ENCODE measurements around the gene DHRSX.
"Not testable (repeated sequence)": the region's sequence is repeated elsewhere in the genome, so short reads cannot be mapped to it uniquely, and the experiment has no call there.

Gene DHRSX

DNA sequence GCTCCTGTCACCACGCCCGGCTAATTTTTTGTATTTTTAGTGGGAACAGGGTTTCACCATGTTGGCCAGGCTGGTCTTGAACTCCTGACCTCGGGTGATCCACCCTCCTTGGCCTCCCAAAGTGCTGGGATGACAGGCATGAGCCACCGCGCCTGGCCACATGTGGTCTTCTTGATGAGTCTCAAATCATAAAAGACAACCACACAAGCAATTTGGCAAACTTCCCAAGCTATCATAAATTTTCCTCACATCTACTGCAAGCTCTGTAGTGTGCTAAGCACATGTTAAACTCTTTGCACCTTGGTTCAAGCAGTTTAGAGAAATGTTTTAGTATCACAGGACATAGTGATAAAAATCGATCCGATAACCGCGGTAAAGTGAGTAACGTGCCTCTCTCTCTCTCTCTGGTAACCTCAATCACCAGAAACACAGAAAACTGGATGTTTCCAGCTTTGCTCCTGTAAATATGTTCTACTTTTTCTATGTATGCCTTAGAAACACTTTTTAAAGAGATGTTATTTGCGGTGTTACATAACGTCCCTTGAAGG lies 256.8 kb downstream of the DHRSX start:
- no peak for DNase-seq

DNA sequence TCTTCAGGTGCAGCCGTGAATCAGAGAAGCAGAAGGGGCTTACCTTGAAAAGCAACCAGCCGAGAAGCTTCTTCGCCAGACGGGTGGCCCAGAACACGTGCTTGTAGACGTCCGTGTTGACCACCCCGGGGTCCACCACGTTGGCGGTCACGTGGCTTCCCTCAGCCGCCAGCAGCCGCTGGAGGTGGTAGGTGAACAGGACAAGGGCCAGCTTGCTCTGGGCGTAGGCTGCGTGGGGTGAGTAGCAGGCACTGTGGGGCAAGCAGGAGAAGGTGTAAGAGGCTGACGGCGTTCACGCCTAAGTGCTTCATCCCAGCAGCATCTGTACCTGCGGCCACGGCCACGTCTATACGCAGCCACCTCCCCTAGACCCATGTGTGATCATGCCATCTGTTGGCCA lies 257.8 kb downstream of the DHRSX start:
- DNase-seq = no peak

DNA sequence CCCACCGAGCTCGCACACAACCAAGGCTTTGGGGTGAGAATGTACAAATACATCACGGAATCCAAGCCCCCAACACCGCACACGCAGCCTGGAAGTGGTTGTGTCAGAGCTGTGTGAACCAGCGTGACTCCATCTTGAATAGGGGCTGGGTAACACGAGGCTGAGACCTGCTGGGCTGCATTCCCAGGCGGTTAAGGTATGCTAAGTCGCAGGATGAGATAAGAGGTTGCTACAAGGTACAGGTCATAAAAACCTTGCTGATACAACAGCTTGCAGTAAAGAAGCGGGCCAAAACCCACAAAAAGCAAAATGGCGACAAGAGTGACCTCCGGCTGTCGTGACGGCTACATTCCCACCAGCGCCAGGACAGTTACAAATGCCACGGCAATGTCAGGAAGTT lies 258.4 kb downstream of the DHRSX start:
- DNase-seq = no peak

DNA sequence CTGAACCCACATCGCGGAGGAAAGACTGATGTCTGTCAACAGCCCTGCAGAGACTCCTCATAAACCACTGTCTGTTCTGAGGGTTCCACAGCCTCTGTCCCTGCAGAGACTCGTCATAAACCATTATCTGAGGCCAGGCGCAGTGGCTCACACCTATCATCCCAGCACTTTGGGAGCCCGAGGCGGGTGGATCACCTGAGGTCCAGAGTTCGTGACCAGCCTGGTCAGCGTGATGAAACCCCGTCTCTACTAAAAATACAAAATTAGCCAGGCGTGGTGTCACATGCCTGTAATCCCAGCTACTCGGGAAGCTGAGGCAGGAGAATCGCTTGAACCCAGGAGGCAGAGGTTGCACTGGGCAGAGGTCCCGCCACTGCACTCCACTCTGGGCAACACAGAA lies 259.3 kb downstream of the DHRSX start:
- not testable (repeated sequence) for DNase-seq

DNA sequence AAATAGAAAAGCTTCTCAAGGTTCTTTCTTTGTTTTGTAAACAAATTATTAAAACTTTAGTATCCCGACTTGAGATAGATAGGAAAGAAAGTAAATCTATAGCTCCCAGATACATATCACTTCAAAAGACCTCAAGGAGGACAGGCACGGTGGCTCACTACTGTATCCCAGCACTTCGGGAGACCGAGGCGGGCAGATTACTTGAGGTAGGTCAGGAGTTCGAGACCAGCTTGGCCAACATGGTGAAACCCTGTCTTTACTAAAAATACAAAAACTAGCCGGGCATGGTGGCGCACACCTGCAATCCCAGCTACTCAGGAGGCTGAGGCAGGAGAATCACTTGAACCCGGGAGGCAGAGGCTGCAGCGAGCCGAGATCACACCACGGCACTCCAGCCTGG lies 260.0 kb downstream of the DHRSX start:
- DNase-seq = not testable (repeated sequence)

DNA sequence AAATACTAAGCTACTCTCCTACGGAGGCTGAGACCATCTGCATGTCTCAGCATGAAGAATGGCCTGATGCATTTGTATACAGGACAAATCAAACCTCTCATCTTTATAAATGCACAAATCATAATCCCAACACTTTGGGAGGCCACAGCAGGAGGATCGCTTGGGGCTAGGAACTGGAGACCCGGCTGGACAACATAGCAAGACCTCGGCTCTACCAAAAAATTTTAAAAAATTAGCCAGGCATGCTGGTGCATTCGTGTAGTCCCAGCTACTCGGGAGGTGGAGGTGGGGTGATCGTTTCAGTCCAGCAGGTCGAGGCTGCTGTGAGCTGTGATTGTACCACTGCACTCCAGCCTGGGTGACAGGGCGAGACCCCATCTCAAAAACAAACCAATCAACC lies 262.8 kb downstream of the DHRSX start:
- no peak for DNase-seq

DNA sequence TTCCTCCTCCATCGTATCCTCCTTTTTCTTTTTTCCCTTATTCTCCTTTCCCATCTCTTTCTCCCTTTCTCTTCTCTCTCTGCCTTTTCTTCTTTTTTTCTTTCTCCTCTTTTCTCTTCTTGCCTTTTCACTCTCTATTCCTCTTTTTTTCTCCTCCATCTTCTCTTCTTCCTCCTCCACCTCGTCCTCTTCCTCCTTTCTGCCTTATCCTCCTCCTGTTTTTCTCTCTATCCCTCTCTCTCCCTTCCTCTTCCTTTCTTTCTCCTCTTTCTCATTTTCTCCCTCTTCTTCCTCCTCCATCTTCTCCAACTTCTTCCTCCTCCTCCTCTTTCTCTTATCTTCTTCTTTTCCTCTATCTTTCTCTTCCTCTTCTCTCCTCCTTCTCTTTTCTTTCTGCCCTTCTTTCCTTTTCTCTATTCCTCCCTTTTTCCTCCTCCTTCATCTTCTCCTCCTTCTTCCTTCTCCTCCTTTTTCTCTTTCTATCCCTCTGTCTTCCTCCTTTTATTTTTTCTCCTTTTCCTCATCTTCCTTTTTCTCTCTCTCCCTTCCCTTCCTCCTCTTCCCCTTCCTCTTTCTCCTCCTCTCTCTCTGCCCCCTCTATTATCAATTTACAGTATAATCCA lies 269.1 kb downstream of the DHRSX start:
- DNase-seq = no peak

DNA sequence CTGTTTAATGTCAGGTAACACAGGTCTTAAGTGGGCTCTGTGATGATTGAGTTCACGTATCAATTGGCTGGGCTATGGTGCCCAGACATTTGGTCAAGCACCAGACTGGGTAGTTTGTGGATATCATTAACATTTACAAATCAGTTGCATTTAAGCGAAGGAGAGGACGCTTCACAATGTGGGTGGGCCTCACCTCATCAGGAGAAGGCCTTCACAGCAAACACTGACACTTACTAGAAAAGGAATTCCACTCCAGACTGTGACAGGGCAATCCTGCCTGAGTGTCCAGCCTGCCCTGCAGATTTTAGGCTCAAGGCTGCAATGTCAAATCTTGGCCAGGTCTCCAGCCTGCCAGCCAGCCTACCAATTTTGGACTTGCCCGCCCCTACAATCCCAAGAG lies 270.3 kb downstream of the DHRSX start:
- DNase-seq = no peak

DNA sequence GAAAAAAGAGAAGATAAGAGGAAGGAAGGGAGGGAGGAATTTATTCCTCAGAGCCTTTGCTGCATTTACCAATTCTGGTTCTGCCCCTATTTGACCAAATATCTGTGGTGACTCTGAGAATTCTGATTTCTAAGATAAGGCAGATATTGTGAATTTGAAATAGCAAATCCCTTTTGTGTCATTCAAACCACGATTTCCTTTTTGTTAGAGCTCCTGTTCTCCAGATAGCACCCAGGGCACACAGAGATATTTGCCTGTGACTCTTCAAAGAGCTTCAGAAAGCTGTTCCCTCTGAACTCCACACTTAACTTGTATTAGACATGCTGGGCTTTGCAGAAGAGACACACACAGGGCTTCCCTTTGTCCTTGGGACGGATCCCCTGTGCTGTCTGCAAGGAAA lies 272.2 kb downstream of the DHRSX start:
- no peak for DNase-seq

DNA sequence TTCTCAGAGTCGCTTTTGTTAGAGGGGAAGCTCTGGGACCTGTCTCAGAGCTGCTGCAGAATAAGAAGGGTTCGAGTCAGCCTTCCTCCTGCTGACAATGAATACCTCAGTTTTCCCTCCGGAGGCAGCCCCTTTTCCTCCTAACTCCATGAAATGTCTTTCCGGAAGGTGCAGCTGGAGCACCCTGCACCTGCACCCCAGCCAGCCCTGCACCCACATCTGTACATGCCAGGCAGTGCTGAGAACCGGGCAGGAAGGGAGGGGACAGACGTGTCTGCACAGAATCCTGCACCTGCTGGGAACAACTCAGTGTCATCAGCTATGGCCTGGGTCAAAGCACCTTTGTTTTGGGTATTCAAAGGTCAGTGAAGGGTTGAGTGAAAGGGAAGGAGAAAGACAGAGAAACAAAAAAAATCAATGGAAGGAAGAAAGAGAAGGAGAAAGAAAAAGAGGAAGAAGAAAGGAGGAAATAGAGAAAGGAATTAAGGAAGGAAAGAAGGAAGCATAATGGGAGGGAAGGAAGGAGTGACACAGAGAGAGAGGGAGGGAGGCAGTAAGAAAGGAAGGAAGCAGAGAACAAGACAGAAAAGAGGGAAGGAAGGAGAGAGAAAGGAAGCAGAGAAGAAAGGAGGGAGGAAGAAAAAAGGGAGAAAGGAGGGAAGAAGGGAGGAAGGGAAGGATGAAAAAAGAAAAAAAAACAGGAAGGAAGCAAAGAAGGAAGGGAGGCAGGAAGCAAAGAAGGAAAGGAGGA lies 273.7 kb downstream of the DHRSX start:
- DNase-seq = no peak

DNA sequence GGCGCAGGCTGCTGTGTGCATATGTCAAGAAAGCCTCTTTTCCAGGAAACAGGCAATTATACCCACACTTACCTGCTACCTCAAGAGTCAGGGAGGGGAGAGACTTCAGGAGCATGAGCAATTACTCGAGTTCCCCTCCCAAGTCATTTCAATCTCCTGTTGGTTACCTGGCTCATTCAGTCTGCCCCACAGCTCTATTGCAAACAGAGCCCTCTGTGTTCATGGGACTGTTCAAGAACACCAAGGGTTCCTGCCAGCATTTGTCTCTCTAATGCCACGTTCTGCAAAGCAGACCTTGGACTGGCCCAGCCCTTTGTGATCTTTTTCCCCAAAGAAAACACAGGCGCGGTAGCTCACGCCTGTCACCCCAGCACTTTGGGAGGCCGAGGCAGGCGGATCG lies 274.6 kb downstream of the DHRSX start:
- DNase-seq = no peak

DNA sequence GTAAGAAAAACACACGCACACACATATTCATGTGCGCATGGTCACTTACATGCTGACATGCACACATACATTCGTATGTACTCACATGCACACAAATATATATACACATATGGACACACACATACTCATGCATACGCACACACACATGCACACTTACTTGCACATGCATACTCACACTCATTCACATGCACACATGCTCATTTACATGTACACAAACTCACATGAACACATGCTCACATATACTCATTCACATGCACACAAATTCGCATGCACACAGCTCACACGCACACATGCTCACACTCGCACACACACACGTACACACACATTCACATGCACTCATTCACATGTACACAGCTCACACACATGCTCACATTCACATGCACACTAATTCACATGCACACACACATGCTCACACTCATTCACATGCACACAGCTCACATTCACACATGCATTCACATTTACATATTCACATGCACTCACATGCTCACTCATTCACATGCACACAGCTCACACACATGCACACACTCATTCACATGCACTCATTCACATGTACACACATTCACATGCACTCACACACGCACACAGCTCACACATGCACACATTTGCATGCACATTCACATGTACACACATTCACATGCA lies 276.1 kb downstream of the DHRSX start:
- DNase-seq = no peak

DNA sequence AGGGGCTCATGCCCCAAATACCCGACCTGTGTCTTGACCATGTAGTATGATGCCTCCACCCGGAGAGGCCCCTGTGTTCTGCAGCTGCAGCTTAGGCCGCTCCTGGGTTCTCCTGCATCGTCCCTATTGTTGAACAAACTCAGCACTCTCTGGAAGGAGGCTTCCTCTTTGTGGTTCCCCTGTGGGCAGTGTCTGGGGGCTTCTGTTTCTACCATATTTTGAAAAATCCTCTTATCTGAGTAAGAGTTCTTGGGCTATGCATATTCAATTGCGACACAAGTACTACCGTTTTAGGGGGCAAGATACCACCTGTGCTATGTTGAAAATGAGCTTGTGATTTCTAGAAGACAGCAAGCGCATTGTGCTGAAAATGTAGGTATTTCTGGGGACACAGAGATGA lies 276.6 kb downstream of the DHRSX start:
- DNase-seq = no peak

DNA sequence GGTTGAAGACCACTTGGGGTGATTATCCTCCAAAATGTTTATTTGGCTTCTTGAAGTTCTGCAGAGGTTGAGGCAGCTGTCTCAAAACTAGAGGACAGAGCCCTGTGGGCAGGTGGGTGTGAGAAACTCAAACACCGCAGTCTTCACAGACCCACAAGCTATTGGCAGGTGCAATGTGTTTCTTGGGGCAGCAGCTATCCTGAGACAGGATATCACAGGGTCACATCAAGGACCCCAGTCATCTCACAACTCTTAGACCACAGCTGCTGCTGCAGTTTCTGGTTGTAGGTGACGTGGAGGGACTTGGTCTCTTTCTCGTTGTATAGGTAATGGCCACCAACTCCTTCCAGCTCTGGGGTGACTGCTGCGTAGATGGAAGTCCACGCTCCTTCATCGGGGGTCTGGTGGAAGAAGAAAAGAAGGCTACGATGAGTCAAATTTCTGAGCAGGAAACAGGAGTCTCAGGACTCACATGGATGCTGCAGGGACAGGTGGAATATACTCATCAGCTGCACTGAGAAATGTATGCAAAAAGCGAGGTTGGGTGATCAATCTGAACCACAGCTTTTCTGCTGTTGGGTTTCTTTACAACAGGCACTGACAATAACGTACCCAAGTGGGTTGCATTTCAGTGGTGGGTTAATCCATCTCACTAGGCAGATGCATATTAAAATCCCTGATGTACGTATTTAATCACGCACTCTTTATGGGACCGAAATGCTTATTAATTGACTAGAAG lies 279.8 kb downstream of the DHRSX start:
- DNase-seq = no peak

DNA sequence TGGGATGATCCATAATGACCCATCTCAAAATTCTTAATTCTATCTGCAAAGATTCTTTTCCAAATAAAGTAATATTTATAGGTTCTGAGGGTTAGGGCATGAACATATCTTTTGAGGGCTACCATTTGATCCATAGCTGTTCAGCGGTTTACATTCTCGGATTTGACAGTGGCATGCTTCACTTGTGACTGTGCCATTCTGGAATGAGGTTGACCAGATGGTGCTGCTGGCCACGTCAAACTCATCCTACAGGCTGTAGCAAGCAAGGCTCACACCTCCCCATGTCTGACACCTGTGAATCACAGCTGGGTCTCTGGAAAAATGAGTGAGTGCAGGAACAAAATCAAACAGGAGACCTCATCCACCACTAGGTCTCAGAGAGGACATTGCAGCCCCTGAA lies 280.5 kb downstream of the DHRSX start:
- DNase-seq = no peak

DNA sequence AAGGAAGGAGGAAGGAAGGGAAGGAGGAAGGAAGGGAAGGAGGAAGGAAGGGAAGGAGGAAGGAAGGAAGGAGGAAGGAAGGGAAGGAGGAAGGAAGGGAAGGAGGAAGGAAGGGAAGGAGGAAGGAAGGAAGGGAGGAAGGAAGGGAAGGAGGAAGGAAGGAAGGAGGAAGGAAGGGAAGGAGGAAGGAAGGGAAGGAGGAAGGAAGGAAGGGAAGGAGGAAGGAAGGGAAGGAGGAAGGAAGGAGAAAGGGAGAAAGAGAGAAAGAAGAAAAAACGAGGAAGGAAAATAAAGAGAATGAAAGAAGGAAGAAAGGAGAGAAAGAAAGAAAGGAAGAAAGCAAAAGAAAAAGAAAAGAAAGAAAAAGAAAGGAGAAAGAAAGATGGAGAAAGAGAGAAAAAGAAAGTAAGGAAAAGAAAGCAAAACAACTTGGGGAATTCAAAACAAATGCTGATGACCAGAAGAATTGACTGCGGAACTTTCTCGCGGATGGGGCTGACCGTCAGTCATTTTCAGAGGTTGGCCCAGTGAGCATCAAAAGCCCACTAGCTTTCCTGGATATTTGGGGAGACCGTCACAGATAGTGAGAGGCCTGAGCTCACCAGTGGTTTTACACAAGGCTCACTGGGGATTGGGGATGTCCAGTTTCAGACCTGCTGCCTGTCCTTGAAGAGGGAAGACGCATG lies 286.5 kb downstream of the DHRSX start:
- DNase-seq = not testable (repeated sequence)

DNA sequence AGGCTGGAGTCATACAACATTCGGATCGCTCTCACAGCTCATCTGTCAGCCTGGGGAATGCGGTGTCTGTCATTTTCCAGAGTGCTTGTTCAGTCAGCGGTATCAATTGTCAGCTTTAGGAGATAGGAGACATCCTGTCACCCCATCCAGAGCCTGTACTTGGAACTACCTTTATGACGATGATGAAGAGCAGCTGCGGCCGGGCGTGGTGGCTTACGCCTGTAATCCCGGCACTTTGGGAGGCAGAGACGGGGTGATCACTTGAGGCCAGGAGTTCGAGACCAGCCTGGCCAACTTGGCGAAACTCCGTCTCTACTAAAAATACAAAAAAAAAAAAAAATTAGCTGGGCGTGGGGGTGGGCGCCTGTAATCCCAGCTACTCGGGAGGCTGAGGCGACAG lies 289.1 kb downstream of the DHRSX start:
- DNase-seq = not testable (repeated sequence)

DNA sequence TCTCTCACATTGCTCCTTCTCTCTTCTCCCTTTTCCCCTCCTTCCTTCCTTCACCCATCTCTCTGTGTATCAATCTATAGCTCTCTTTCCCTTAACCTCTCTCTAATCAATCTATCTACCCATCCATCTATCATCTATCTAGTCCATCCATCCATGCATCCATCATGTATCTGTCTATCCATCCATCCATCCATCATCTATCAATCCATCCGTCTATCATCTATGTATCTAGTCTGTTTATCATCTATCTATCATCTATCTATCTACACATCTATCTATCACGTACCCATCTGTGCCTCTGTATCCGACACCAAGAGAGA lies 307.5 kb downstream of the DHRSX start:
- DNase-seq = no peak

DNA sequence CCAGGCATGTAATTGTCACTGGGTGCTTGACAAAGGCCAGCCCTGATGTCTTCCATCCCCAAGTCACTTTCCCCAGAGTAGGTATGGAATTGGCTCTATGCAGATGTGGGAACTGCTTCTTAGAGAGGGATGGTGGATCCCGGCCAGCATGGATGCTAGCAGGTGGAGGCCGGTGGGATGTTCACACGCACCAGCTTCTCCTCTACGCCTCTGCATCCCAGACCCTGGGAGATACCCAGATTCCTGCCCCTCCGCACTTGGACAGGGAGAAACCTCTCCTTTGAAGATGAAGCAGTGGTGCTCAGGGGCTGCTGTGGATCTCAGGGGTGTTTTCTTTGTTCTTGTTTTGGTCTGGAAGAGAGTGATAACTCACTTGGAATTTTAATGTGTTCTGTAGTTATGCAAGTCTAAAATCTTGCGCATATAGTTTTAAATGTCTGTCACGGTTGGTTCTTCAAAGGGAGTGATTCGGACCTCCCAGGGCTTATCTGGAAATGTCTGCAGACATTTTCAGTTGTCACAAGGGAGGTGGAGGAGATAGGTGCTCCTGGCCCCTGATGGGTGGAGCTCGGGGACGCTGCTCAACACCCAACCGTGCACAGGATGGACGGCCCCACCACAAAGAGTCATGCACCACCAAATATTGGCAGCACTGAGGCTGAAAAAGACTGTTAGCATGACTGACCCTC lies 308.0 kb downstream of the DHRSX start:
- DNase-seq = no peak

DNA sequence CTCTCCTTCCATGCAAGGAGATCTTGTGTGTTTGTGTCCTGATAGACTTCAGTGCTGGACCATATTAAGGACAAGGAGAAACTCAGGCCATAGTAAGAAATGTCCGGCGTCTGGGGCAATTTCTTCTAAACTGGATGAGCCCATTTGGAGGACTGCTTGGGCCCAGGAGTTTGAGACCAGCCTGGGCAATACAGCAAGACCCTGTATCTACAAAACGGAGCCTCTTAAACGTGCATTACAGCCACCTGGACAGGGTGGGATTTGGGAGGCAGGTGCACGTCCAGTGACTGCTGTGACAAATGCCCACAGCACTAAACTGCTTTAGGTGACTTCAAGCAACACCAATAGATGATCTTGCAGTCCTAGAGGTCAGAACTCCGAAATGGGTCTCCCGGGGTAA lies 311.9 kb downstream of the DHRSX start:
- DNase-seq = no peak

DNA sequence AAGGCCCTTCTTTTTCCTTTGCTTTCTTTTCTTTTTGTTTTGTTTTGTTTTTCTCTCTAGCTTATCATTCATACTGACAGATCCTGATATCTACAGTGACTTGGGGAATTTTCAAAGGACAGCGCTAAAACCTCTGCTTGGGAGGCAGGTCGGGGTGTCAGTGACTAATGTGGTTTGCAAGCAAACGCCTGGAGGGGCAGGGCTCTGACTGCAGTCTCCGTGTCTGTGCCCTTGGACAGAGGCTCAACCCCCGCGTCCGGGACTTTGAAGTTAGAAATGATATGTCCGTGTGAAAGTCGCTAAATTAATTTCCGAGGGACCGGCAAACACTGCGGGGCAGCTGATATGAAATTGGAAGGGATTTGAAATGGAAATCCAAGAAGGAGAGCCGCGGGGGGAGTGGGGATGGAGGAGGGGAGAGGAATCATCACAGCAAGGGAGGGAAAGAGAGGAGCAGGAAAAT lies 312.4 kb downstream of the DHRSX start:
- DNase-seq = no peak
